Astrocyte (in vitro differentiated cells and primary cell): ENCODE results near the gene NEK9.

Source experiments
- EZH2 ChIP-seq: IDR thresholded peaks from 2 replicates; pipeline ENCODE4 v1.6.1; 2012; ENCODE audit warnings: mild to moderate bottlenecking, low read length, inconsistent platforms; ENCODE audit not compliant: insufficient read depth
- TF ChIP-seq, protein P1 (sequence below): IDR thresholded peaks from 2 replicates; pipeline ENCODE4 v1.5.1; 2011; ENCODE audit warnings: low read depth, mild to moderate bottlenecking, inconsistent platforms, low read length, moderate library complexity; ENCODE audit not compliant: insufficient read depth

DNA sequence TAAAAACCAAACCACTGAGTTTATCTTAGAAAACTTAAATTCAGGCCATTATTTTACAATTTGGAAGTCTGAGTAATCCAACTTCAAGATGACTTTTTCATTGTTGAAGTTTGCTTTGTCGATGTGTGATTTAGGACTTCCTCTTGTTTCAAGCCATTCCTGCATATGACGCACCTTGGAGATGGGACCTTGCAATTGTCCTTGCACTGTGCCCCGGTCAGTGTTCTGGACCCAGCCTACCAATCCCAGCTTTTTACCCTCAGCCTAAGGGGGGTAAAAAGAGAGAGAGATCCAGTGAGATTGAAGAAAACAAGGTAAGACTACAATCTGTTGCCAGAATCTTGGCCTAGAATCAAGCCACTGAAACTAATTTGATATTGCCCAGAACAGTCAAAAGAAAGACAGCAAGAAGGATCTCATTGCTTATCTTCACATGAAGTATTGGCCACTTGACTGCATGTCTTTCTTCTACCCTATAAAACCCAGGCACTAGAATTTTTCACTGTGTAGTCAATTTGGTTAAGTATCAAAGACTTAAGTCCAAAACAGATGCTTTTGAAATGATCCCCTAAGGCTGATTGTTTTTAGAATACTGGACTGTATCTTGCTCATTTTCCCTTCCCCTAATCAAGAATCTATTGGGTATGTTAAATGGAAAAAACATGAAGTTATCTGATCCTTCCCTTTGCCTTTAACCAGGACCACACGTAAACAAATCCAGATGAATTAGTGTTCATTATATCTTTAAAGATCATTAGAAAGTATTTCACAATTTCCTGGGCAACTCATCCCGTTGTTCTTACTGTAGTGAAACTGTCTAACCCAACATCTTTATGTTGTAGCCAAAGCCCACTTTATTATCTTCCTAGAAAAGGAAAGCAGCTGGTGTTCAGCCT lies 73.2 kb downstream of the NEK9 start:
- TF ChIP-seq, protein P1, sequence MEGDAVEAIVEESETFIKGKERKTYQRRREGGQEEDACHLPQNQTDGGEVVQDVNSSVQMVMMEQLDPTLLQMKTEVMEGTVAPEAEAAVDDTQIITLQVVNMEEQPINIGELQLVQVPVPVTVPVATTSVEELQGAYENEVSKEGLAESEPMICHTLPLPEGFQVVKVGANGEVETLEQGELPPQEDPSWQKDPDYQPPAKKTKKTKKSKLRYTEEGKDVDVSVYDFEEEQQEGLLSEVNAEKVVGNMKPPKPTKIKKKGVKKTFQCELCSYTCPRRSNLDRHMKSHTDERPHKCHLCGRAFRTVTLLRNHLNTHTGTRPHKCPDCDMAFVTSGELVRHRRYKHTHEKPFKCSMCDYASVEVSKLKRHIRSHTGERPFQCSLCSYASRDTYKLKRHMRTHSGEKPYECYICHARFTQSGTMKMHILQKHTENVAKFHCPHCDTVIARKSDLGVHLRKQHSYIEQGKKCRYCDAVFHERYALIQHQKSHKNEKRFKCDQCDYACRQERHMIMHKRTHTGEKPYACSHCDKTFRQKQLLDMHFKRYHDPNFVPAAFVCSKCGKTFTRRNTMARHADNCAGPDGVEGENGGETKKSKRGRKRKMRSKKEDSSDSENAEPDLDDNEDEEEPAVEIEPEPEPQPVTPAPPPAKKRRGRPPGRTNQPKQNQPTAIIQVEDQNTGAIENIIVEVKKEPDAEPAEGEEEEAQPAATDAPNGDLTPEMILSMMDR = no peak
- no peak for TF ChIP-seq EZH2
